ENCODE data around the gene GOLGA6L9.
"Not testable (repeated sequence)": the region's sequence is repeated elsewhere in the genome, so short reads cannot be mapped to it uniquely, and the experiment has no call there.

The GOLGA6L9 gene

GRCh38 chr15:82429693-82430092 lies at the start of gene GOLGA6L9:
TSS of gene GOLGA6L9 (plus strand) at chr15:82429816. CDS start at chr15:82430080, 264 bp downstream.
- not testable (repeated sequence) for H3K27me3 ChIP-seq (ENCODE audit: control insufficient read depth, insufficient read depth, low read length); H3K4me3 ChIP-seq (ENCODE audit: low read depth, low read length); H3K27ac ChIP-seq (ENCODE audit: low read depth, low read length); H3K36me3 ChIP-seq (ENCODE audit: control insufficient read depth, insufficient read depth, low read length); H3K4me1 ChIP-seq (ENCODE audit: control insufficient read depth, insufficient read depth, low read length); H3K9me3 ChIP-seq (ENCODE audit: control insufficient read depth, insufficient read depth, low read depth, low read length); H3K9ac ChIP-seq (ENCODE audit: low read length)

- H3K27ac ChIP-seq (ENCODE audit: low read depth, low read length), result not testable (repeated sequence)
These were observed 48.2 kb upstream of the GOLGA6L9 start for GRCh38 chr15:82381330-82381955.

GRCh38 chr15:82387209-82387608 lies 42.4 kb upstream of the GOLGA6L9 start:
- not testable (repeated sequence) for H3K4me1 ChIP-seq (ENCODE audit: control insufficient read depth, insufficient read depth, low read length); H3K27ac ChIP-seq (ENCODE audit: low read depth, low read length); H3K9me3 ChIP-seq (ENCODE audit: control insufficient read depth, insufficient read depth, low read depth, low read length); H3K4me3 ChIP-seq (ENCODE audit: low read depth, low read length); H3K27me3 ChIP-seq (ENCODE audit: control insufficient read depth, insufficient read depth, low read length); H3K36me3 ChIP-seq (ENCODE audit: control insufficient read depth, insufficient read depth, low read length); H3K9ac ChIP-seq (ENCODE audit: low read length)

More at GRCh38 chr15:82381330-82381955, 48.2 kb upstream of the GOLGA6L9 start:
- H3K4me1 ChIP-seq (ENCODE audit: control insufficient read depth, insufficient read depth, low read length), result peaks cover 14% of the 10 kb centered on the region
- not testable (repeated sequence) for H3K4me3 ChIP-seq (ENCODE audit: low read depth, low read length); H3K9me3 ChIP-seq (ENCODE audit: control insufficient read depth, insufficient read depth, low read depth, low read length); H3K9ac ChIP-seq (ENCODE audit: low read length); H3K27me3 ChIP-seq (ENCODE audit: control insufficient read depth, insufficient read depth, low read length); H3K36me3 ChIP-seq (ENCODE audit: control insufficient read depth, insufficient read depth, low read length)

GRCh38 chr15:82390152-82390551 lies 39.5 kb upstream of the GOLGA6L9 start:
- H3K36me3 ChIP-seq (ENCODE audit: control insufficient read depth, insufficient read depth, low read length); H3K27me3 ChIP-seq (ENCODE audit: control insufficient read depth, insufficient read depth, low read length); H3K27ac ChIP-seq (ENCODE audit: low read depth, low read length); H3K4me3 ChIP-seq (ENCODE audit: low read depth, low read length); H3K9ac ChIP-seq (ENCODE audit: low read length); H3K9me3 ChIP-seq (ENCODE audit: control insufficient read depth, insufficient read depth, low read depth, low read length); H3K4me1 ChIP-seq (ENCODE audit: control insufficient read depth, insufficient read depth, low read length): not testable (repeated sequence)

- not testable (repeated sequence) for H3K27ac ChIP-seq (ENCODE audit: low read depth, low read length)
These were observed 37.5 kb upstream of the GOLGA6L9 start for GRCh38 chr15:82392077-82392476.

GRCh38 chr15:82393671-82394070 lies 35.9 kb upstream of the GOLGA6L9 start:
- no peaks in the 10 kb centered on the region for H3K27me3 ChIP-seq (ENCODE audit: control insufficient read depth, insufficient read depth, low read length)
- H3K27ac ChIP-seq (ENCODE audit: low read depth, low read length), result no peak overlapping the region
- H3K4me1 ChIP-seq (ENCODE audit: control insufficient read depth, insufficient read depth, low read length), result peaks cover 1% of the 10 kb centered on the region; the same call in 1 of the 2 replicates
- peaks cover 6% of the 10 kb centered on the region; the same call in 1 of the 2 replicates for H3K9me3 ChIP-seq (ENCODE audit: control insufficient read depth, insufficient read depth, low read depth, low read length)
- H3K9ac ChIP-seq (ENCODE audit: low read length), result no peak overlapping the region
- no peaks in the 10 kb centered on the region for H3K36me3 ChIP-seq (ENCODE audit: control insufficient read depth, insufficient read depth, low read length)
- H3K4me3 ChIP-seq (ENCODE audit: low read depth, low read length), result no peak overlapping the region

More at GRCh38 chr15:82392077-82392476, 37.5 kb upstream of the GOLGA6L9 start:
- not testable (repeated sequence) for H3K4me3 ChIP-seq (ENCODE audit: low read depth, low read length); H3K36me3 ChIP-seq (ENCODE audit: control insufficient read depth, insufficient read depth, low read length); H3K27me3 ChIP-seq (ENCODE audit: control insufficient read depth, insufficient read depth, low read length); H3K9ac ChIP-seq (ENCODE audit: low read length); H3K4me1 ChIP-seq (ENCODE audit: control insufficient read depth, insufficient read depth, low read length); H3K9me3 ChIP-seq (ENCODE audit: control insufficient read depth, insufficient read depth, low read depth, low read length)

GRCh38 chr15:82395788-82396187 lies 33.8 kb upstream of the GOLGA6L9 start:
- not testable (repeated sequence) for H3K9me3 ChIP-seq (ENCODE audit: control insufficient read depth, insufficient read depth, low read depth, low read length); H3K27me3 ChIP-seq (ENCODE audit: control insufficient read depth, insufficient read depth, low read length); H3K4me3 ChIP-seq (ENCODE audit: low read depth, low read length); H3K9ac ChIP-seq (ENCODE audit: low read length); H3K36me3 ChIP-seq (ENCODE audit: control insufficient read depth, insufficient read depth, low read length); H3K27ac ChIP-seq (ENCODE audit: low read depth, low read length)
- H3K4me1 ChIP-seq (ENCODE audit: control insufficient read depth, insufficient read depth, low read length), result peaks cover 11% of the 10 kb centered on the region

GRCh38 chr15:82397817-82398216 lies 31.8 kb upstream of the GOLGA6L9 start:
- Histone ChIP-seq H3K4me3 (ENCODE audit: low read depth, low read length) (no peak overlapping the region), H3K4me1 (ENCODE audit: control insufficient read depth, insufficient read depth, low read length) (peaks cover 11% of the 10 kb centered on the region), H3K9ac (ENCODE audit: low read length) (no peak overlapping the region), H3K36me3 (ENCODE audit: control insufficient read depth, insufficient read depth, low read length) (no peaks in the 10 kb centered on the region), H3K27ac (ENCODE audit: low read depth, low read length) (no peak overlapping the region), H3K9me3 (ENCODE audit: control insufficient read depth, insufficient read depth, low read depth, low read length) (peaks cover 6% of the 10 kb centered on the region; the same call in 1 of the 2 replicates), H3K27me3 (ENCODE audit: control insufficient read depth, insufficient read depth, low read length) (no peaks in the 10 kb centered on the region)

GRCh38 chr15:82398785-82399184 lies 30.8 kb upstream of the GOLGA6L9 start:
- Histone ChIP-seq H3K4me3 (ENCODE audit: low read depth, low read length) (no peak overlapping the region), H3K9me3 (ENCODE audit: control insufficient read depth, insufficient read depth, low read depth, low read length) (peaks cover 6% of the 10 kb centered on the region; the same call in 1 of the 2 replicates), H3K36me3 (ENCODE audit: control insufficient read depth, insufficient read depth, low read length) (no peaks in the 10 kb centered on the region), H3K9ac (ENCODE audit: low read length) (no peak overlapping the region), H3K4me1 (ENCODE audit: control insufficient read depth, insufficient read depth, low read length) (peaks cover 11% of the 10 kb centered on the region), H3K27me3 (ENCODE audit: control insufficient read depth, insufficient read depth, low read length) (no peaks in the 10 kb centered on the region), H3K27ac (ENCODE audit: low read depth, low read length) (no peak overlapping the region)

GRCh38 chr15:82399366-82400103 lies 30.1 kb upstream of the GOLGA6L9 start:
- H3K27me3 ChIP-seq (ENCODE audit: control insufficient read depth, insufficient read depth, low read length); H3K9ac ChIP-seq (ENCODE audit: low read length); H3K4me3 ChIP-seq (ENCODE audit: low read depth, low read length); H3K27ac ChIP-seq (ENCODE audit: low read depth, low read length); H3K9me3 ChIP-seq (ENCODE audit: control insufficient read depth, insufficient read depth, low read depth, low read length); H3K36me3 ChIP-seq (ENCODE audit: control insufficient read depth, insufficient read depth, low read length): not testable (repeated sequence)
- peaks cover 11% of the 10 kb centered on the region for H3K4me1 ChIP-seq (ENCODE audit: control insufficient read depth, insufficient read depth, low read length)

GRCh38 chr15:82401918-82402317 lies 27.7 kb upstream of the GOLGA6L9 start:
- H3K9ac ChIP-seq (ENCODE audit: low read length); H3K9me3 ChIP-seq (ENCODE audit: control insufficient read depth, insufficient read depth, low read depth, low read length); H3K4me3 ChIP-seq (ENCODE audit: low read depth, low read length); H3K27ac ChIP-seq (ENCODE audit: low read depth, low read length); H3K27me3 ChIP-seq (ENCODE audit: control insufficient read depth, insufficient read depth, low read length): not testable (repeated sequence)
- H3K36me3 ChIP-seq (ENCODE audit: control insufficient read depth, insufficient read depth, low read length), result peaks cover 10% of the 10 kb centered on the region
- H3K4me1 ChIP-seq (ENCODE audit: control insufficient read depth, insufficient read depth, low read length), result peaks cover 11% of the 10 kb centered on the region

Data from HUES6 (cell line).